Neural progenitor cell (in vitro differentiated cells): ENCODE measurements around the gene EDC4.

ENCODE experiments used
- EZH2phosphoT487 ChIP-seq: fragments of 200-600 bp; sonication (generic); IDR thresholded peaks from 2 replicates; pipeline ENCODE4 v1.6.1; 2017; ENCODE audit warnings: antibody characterized with exemption
- TF ChIP-seq, protein P1 (sequence below): fragments of 200-600 bp; sonication (generic); IDR thresholded peaks from 2 replicates; pipeline ENCODE4 v1.5.1; 2017; ENCODE audit warnings: antibody characterized with exemption, mild to moderate bottlenecking

DNA sequence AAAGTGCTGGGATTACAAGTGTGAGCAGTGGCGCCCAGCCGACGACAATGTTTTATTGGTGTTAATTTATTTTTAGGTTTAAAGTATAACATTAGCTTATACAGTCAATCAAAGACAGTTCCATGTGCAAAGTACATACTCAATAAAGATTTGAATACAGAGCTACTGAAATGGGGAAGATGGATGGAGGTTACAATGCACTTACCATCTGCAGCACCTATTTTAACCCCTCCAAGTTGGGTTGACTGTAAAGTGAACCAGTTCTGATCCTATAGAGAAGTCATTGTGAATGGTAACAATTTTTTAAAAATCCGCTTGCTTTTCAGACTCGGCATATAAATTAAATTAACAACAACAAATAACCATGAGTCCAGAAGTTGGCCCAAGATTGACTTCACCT is 19.5 kb downstream of the EDC4 start:
- TF ChIP-seq, protein P1, sequence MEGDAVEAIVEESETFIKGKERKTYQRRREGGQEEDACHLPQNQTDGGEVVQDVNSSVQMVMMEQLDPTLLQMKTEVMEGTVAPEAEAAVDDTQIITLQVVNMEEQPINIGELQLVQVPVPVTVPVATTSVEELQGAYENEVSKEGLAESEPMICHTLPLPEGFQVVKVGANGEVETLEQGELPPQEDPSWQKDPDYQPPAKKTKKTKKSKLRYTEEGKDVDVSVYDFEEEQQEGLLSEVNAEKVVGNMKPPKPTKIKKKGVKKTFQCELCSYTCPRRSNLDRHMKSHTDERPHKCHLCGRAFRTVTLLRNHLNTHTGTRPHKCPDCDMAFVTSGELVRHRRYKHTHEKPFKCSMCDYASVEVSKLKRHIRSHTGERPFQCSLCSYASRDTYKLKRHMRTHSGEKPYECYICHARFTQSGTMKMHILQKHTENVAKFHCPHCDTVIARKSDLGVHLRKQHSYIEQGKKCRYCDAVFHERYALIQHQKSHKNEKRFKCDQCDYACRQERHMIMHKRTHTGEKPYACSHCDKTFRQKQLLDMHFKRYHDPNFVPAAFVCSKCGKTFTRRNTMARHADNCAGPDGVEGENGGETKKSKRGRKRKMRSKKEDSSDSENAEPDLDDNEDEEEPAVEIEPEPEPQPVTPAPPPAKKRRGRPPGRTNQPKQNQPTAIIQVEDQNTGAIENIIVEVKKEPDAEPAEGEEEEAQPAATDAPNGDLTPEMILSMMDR: no peak
- TF ChIP-seq EZH2phosphoT487: no peak
